ENCODE data around the gene PLAC9.

DNA sequence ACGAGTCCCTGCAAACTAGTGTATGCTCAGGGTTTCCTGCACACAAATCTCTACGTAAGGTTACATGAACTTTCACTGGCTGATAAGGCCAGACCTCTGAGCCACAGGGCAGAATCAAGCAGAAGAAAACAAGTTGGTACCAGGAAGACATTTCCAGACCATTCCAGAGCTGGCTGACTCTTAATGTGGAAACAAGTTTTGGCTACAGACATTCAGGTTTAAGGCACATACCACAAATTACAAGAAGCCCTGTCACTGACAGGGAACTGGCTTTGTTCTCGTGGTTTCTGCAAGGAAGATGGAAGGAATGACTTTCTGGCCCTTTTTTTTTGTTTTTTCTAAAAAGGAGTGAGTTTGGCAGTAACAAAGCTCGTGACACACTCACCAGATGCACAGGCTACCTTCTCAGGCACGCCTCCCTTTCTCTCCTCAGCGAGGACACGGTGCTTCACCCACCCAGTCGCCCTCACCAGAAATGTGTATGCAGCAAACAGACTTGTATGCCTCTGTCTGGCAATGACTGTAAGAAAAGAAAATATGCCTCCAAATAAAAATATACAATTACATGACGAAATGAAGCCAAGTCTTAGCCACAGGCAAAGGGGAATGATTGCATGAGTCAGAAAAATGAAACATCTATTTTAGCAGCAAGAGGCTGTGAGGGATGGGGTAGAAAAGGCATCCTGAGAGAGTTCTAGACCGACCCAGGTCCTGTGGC, 22.6 kb downstream of the PLAC9 start:
- TF ChIP-seq EZH2 (IDR thresholded peaks at IDR 0.05; ENCODE audit: insufficient read depth, poor library complexity, severe bottlenecking) = no peak
- no peak; the same call in 1 of the 2 replicates for TF ChIP-seq EZH2phosphoT487 (IDR thresholded peaks at IDR 0.05; ENCODE audit: insufficient read depth, low read depth)
